Neural progenitor cell (in vitro differentiated cells): ENCODE results near the gene MCF2L2. TPM values are rescaled to one million over a fixed set of nuclear protein-coding genes. Genes with fewer than 3 reads are reported as not detected.

Experiments
- DNase-seq: peaks from one replicate; pipeline ENCODE4 v3.0.0-alpha.2; 2016; ENCODE audit warnings: low spot score
- H2AFZ ChIP-seq: fragments of 200-600 bp; sonication (generic); replicated peaks from 2 replicates; pipeline ENCODE4 v1.6.1; 2016; ENCODE audit warnings: antibody characterized with exemption
- H3F3A ChIP-seq: fragments of 200-600 bp; sonication (generic); 2 replicates; pipeline ENCODE4 v1.6.1; 2016; ENCODE audit warnings: antibody characterized with exemption, low read depth
- H3K27ac ChIP-seq: fragments of 200-600 bp; sonication (generic); 2 replicates; pipeline ENCODE4 v1.5.1; 2016; ENCODE audit warnings: mild to moderate bottlenecking
- H3K27me3 ChIP-seq: fragments of 200-600 bp; sonication (generic); 2 replicates; pipeline ENCODE4 v1.6.1; 2016; ENCODE audit warnings: mild to moderate bottlenecking, moderate library complexity
- H3K36me3 ChIP-seq: fragments of 200-600 bp; sonication (generic); 2 replicates; pipeline ENCODE4 v1.5.1; 2016
- H3K4me1 ChIP-seq: fragments of 200-600 bp; sonication (generic); 2 replicates; pipeline ENCODE4 v1.6.1; 2016; ENCODE audit warnings: mixed run types
- H3K4me2 ChIP-seq: fragments of 200-600 bp; sonication (generic); 2 replicates; pipeline ENCODE4 v1.6.1; 2016
- H3K4me3 ChIP-seq: fragments of 200-600 bp; sonication (generic); 2 replicates; pipeline ENCODE4 v1.5.1; 2016
- H3K79me2 ChIP-seq: fragments of 200-600 bp; sonication (generic); 2 replicates; pipeline ENCODE4 v1.6.1; 2016; ENCODE audit warnings: low read depth
- H3K9ac ChIP-seq: fragments of 200-600 bp; sonication (generic); 2 replicates; pipeline ENCODE4 v1.6.1; 2016
- H3K9me3 ChIP-seq: fragments of 200-600 bp; sonication (generic); 2 replicates; pipeline ENCODE4 v1.5.1; 2016; ENCODE audit warnings: low read depth
- H4K20me1 ChIP-seq: fragments of 200-600 bp; sonication (generic); 2 replicates; pipeline ENCODE4 v1.6.1; 2016; ENCODE audit warnings: low read depth
- H3K27ac Mint-ChIP-seq: 3 replicates; pipeline ENCODE4 v1.8.0; 2021; ENCODE audit warnings: mixed read lengths
- H3K27me3 Mint-ChIP-seq: 2 replicates; pipeline ENCODE4 v1.8.0; 2022; ENCODE audit warnings: low read depth, mild to moderate bottlenecking, inconsistent platforms, moderate library complexity, mixed read lengths; ENCODE audit not compliant: insufficient read depth
- H3K36me3 Mint-ChIP-seq: 3 replicates; pipeline ENCODE4 v1.8.0; 2021; ENCODE audit warnings: mixed read lengths
- H3K4me1 Mint-ChIP-seq: 3 replicates; pipeline ENCODE4 v1.8.0; 2021; ENCODE audit warnings: mixed read lengths
- H3K4me3 Mint-ChIP-seq: 3 replicates; pipeline ENCODE4 v1.8.0; 2021; ENCODE audit warnings: mild to moderate bottlenecking, moderate library complexity, mixed read lengths
- H3K9me3 Mint-ChIP-seq: 3 replicates; pipeline ENCODE4 v1.8.0; 2020; ENCODE audit warnings: mixed read lengths
- EZH2 ChIP-seq: fragments of 200-600 bp; sonication (generic); IDR thresholded peaks from 2 replicates; pipeline ENCODE4 v1.6.1; 2017; ENCODE audit warnings: antibody characterized with exemption, mild to moderate bottlenecking, moderate library complexity
- EZH2phosphoT487 ChIP-seq: fragments of 200-600 bp; sonication (generic); IDR thresholded peaks from 2 replicates; pipeline ENCODE4 v1.6.1; 2017; ENCODE audit warnings: antibody characterized with exemption
- total RNA-seq: library from RNA; depleted of rRNA; stranded (reverse); fragments of >200 nt; gene quantifications from 2 replicates; pipeline ENCODE4 v1.2.3, GENCODE V29; 2015; ENCODE audit warnings: low replicate concordance
- TF ChIP-seq, protein P1 (sequence below): fragments of 200-600 bp; sonication (generic); IDR thresholded peaks from 2 replicates; pipeline ENCODE4 v1.5.1; 2017; ENCODE audit warnings: antibody characterized with exemption, mild to moderate bottlenecking

Gene MCF2L2
- total RNA-seq, 1 donor from 2014 or later = 11.1 TPM

DNA sequence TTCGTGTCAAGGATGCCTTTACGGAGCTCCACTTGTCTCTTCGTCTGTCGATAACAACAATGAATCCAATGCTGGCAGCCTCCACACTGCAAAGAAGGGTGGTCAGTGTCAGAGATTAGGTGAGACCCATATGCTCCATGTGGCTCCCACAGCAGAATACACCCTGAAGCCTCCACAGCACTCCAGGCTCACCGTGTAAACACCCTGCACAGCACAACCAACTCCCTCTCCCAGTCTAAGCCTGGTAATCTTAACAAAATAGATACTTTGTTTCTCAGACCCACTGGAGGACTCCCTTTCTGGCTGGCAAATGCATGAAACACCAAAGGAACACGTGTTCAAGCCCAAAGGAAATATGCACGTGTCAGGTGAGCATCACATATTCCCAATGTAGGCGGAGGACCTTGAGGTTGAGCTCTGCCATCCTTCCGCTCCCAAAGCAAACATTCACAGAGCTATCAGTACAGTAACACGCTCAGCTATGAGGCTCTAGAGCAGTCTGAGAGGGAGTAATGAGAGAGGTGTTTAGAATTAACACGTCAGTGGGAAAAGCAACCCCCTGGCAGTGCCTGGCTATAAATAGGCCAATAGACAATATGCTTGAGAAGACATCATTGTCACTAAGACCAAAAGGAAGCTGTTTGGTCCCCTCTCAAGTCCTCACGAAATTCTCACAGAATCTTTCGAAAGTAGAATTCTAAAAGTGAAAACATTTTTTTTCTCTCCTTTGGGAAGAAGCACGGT is 86.7 kb downstream of the MCF2L2 start:
- Histone ChIP-seq H3K9me3 (no peaks in the 10 kb centered on the region), H3F3A (no peaks in the 10 kb centered on the region), H3K27ac (no peak overlapping the region), H3K27me3 (no peaks in the 10 kb centered on the region), H3K4me3 (no peak overlapping the region), H3K4me1 (peaks cover 7% of the 10 kb centered on the region), H3K36me3 (no peaks in the 10 kb centered on the region), H2AFZ (no peak overlapping the region), H4K20me1 (no peaks in the 10 kb centered on the region), H3K4me2 (no peak overlapping the region), H3K79me2 (no peaks in the 10 kb centered on the region), H3K9ac (no peak overlapping the region)
- H3K36me3 Mint-ChIP-seq = peaks cover 2% of the 10 kb centered on the region
- no peak for DNase-seq
- TF ChIP-seq EZH2phosphoT487 (no peak), EZH2 (no peak)
- TF ChIP-seq, protein P1, sequence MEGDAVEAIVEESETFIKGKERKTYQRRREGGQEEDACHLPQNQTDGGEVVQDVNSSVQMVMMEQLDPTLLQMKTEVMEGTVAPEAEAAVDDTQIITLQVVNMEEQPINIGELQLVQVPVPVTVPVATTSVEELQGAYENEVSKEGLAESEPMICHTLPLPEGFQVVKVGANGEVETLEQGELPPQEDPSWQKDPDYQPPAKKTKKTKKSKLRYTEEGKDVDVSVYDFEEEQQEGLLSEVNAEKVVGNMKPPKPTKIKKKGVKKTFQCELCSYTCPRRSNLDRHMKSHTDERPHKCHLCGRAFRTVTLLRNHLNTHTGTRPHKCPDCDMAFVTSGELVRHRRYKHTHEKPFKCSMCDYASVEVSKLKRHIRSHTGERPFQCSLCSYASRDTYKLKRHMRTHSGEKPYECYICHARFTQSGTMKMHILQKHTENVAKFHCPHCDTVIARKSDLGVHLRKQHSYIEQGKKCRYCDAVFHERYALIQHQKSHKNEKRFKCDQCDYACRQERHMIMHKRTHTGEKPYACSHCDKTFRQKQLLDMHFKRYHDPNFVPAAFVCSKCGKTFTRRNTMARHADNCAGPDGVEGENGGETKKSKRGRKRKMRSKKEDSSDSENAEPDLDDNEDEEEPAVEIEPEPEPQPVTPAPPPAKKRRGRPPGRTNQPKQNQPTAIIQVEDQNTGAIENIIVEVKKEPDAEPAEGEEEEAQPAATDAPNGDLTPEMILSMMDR = no peak
- H3K9me3 Mint-ChIP-seq = peaks cover 17% of the 10 kb centered on the region
- H3K4me3 Mint-ChIP-seq = no peak overlapping the region
- peaks cover 11% of the 10 kb centered on the region for H3K4me1 Mint-ChIP-seq
- peaks cover 2% of the 10 kb centered on the region for H3K27me3 Mint-ChIP-seq
- no peak overlapping the region for H3K27ac Mint-ChIP-seq

- peaks cover 4% of the 10 kb centered on the region for H3K9me3 Mint-ChIP-seq
- H3K4me3 Mint-ChIP-seq = no peak overlapping the region
- H3K4me2 ChIP-seq = no peak overlapping the region
- H3K36me3 ChIP-seq = no peaks in the 10 kb centered on the region
- peaks cover 2% of the 10 kb centered on the region for H3K36me3 Mint-ChIP-seq
- H3K27me3 Mint-ChIP-seq = no peaks in the 10 kb centered on the region
- no peak overlapping the region for H3K27ac Mint-ChIP-seq
- H3K27ac ChIP-seq = no peak overlapping the region
- no peak overlapping the region for H3K9ac ChIP-seq
- H3K79me2 ChIP-seq = no peaks in the 10 kb centered on the region
- H4K20me1 ChIP-seq = no peaks in the 10 kb centered on the region
- peaks cover 7% of the 10 kb centered on the region for H3K4me1 ChIP-seq
- no peaks in the 10 kb centered on the region for H3K9me3 ChIP-seq
- H3K4me3 ChIP-seq = no peak overlapping the region
- H3F3A ChIP-seq = no peaks in the 10 kb centered on the region
- no peak overlapping the region for H2AFZ ChIP-seq
- H3K27me3 ChIP-seq = no peaks in the 10 kb centered on the region
- no peak for DNase-seq
- TF ChIP-seq EZH2 (no peak), EZH2phosphoT487 (no peak)
- TF ChIP-seq, protein P1 = no peak
- H3K4me1 Mint-ChIP-seq = peaks cover 11% of the 10 kb centered on the region
Observed at GRCh38 chr3:183340222-183340621, 88.2 kb downstream of the MCF2L2 start.

DNA sequence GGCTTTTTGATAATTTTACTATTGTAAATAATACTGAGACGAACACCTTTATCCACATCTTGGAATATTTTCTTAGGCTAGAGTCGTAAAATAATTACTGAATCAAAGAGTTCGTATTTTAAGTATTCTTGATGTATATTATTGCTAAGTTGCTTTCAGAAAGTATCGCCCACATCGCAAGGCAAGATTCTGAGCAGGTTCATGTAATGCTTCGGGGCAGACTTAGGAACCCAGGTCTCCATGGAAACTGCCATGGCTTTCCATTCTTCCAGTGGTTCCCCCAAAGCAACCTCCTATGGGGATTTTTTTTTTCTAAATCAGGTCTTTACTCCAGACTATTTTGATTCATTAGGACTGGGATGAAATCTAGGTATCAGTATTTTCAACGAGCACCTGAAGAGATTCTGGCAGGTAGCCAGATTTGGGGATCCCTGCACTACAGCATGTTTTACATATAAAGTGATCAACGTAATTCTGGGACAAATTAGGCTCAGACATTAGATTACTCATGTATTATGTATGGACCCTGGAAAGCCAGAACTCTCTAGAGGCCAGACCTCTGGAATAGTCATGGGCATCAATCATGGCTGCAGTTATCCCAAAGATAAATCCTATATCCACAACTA is 88.8 kb downstream of the MCF2L2 start:
- H3K27ac Mint-ChIP-seq = no peak overlapping the region
- peaks cover 11% of the 10 kb centered on the region for H3K4me1 Mint-ChIP-seq
- no peak overlapping the region for H2AFZ ChIP-seq
- no peak overlapping the region for H3K27ac ChIP-seq
- peaks cover 7% of the 10 kb centered on the region for H3K4me1 ChIP-seq
- H3K4me2 ChIP-seq = no peak overlapping the region
- no peaks in the 10 kb centered on the region for H3K9me3 ChIP-seq
- H3K27me3 Mint-ChIP-seq = no peaks in the 10 kb centered on the region
- no peak for DNase-seq
- no peaks in the 10 kb centered on the region for H3F3A ChIP-seq
- no peaks in the 10 kb centered on the region for H3K27me3 ChIP-seq
- H3K36me3 Mint-ChIP-seq = peaks cover 2% of the 10 kb centered on the region
- H3K9me3 Mint-ChIP-seq = no peaks in the 10 kb centered on the region
- TF ChIP-seq, protein P1 = no peak
- TF ChIP-seq EZH2 (no peak), EZH2phosphoT487 (no peak)
- H4K20me1 ChIP-seq = no peaks in the 10 kb centered on the region
- H3K4me3 Mint-ChIP-seq = no peak overlapping the region
- H3K4me3 ChIP-seq = no peak overlapping the region
- H3K36me3 ChIP-seq = no peaks in the 10 kb centered on the region
- no peak overlapping the region for H3K9ac ChIP-seq
- no peaks in the 10 kb centered on the region for H3K79me2 ChIP-seq
